HEK293T (cell line): Measurements from ENCODE around the gene TAF5L.

Experiments
- BHLHE40 ChIP-seq: fragments of 450-650 bp; IDR thresholded peaks from 2 replicates; pipeline ENCODE4 v1.6.1; 2016; ENCODE audit warnings: mild to moderate bottlenecking, moderate library complexity, borderline replicate concordance
- FOXA1 ChIP-seq: fragments of 450-650 bp; IDR thresholded peaks from 2 replicates; pipeline ENCODE4 v1.6.1; 2016; ENCODE audit warnings: mild to moderate bottlenecking

DNA sequence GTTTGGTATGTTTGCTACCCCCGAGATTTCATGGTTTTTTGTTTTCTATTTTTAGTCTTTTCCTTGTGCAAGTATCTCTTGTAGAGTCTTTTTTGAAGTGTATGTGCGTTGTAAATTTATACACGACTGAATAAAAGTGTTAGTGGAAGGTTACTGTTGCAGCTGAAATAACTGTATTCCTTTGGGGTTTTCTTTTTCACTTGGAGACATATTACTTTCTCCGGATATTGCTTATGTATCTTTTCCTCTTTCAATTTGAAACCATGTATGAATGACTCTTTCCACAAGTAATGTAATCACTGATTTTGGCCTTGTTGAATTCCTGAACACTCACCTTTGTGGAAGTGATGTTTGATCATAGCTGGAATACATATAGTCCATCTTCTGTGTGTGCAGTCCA is 1.1 kb upstream of the TAF5L start:
- TF ChIP-seq BHLHE40: no peak
- TF ChIP-seq FOXA1: no peak
